GM18505 (cell line): Measurements from ENCODE around the gene VEGFA.
"Not testable (repeated sequence)": the region's sequence is repeated elsewhere in the genome, so short reads cannot be mapped to it uniquely, and the experiment has no call there.

ENCODE experiments used
- ATAC-seq: cut with Tn5 transposase; IDR thresholded peaks from one replicate; pipeline ENCODE4 v1.9.1; 2021; ENCODE audit not compliant: unreplicated experiment
- POLR2A ChIP-seq: IDR thresholded peaks from 4 replicates; pipeline ENCODE4 v1.6.1; 2011; ENCODE audit warnings: borderline replicate concordance; ENCODE audit not compliant: insufficient read depth, insufficient read length; ENCODE audit errors: extremely low read depth

The VEGFA gene

DNA sequence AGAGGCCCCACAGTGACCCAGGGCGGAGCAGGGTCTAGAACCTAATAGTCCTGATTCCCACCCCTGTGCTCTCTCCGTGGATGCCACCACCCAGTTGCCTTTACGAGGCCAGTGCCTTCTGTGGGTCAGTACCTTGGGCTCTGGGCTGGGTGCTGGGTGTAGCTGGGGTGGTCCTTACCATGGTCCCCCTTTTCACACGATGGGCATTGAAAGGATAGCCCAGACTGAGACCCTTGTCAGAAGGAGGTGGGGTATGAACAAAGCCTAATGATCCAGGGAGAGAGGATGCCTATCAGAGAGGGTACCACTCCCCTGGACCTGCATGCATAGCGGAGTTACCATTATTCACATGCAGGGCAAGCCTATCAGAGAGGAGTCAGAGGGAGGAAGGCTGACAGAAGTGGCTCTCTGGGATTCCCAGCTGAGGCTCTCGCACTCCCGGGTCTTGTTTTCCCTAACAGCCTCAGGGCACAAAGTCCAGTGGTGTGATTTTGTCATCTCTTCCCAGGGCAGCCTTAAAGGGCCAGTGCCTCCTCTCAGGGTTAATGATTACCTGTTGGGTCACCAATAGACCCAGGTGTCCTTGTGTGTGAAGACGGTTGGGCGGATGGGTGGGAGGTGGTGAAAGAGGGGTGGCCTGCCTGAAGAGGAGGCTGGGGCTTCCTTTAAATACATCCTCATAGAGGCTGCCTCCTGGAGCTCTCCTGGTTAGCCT is 36.2 kb downstream of the VEGFA start:
- TF ChIP-seq POLR2A: no peak
- no peak for ATAC-seq

DNA sequence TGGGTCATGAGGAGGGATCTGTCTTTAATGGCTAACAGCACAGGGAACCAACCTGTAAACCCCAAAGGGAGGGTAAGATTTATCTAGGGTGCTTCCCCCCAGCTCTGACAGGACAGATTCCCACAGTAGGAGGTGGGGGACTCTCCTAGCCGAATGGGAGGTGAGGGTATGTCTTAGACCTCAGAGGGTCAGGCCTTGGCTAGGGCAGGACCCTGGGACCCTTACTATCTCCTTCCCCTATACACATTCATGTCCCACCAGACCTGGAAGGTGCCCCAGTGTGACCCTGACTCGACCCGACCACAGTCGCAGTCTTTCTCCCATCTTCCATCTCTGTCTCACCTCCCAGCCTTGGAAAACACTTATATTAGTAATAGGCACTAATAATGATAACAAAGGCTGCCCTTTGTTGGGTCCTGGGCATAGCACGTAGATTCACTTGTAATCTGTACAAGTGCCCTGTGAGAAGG is 36.8 kb downstream of the VEGFA start:
- no peak for ATAC-seq
- TF ChIP-seq POLR2A: no peak

DNA sequence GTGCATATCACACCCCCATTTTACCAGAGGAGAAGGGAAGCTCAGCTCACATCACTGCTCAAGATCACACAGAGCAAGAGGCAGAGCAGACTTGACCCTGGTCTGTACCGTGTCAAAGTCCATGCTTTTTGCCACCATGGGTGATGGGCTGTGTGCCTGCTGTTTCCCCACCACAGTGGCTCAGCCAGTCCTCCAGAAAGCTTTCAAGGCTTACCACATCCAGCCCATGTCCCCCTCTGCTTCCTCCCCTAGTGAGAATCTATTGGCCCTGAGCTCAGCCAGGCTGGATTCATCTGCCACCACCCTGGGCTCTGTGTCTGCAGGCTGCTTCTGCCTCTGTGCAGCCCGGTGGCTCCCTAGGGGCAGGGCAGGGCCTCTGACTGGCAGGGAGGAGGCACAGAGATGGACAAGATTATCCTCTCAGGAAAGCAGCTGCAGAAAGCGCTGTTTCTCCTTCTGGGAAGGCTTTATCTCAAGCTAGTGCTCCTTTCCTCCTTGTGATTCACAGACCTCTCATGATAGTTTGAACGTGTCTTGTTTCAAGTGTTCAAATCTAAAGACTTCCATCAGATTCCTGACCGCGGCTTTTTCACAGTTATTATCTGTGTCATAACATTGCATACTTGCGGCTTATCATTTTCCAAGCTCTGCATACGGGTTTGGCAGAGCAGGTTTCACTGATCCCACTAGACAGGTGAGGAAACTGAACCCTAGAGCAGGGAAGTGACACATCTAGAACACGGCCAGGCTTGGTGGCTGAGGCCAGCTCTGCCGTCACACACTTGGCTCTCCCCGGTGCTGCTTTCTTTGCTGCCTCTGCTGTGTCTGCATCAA is 37.4 kb downstream of the VEGFA start:
- no peak for TF ChIP-seq POLR2A
- no peak for ATAC-seq

DNA sequence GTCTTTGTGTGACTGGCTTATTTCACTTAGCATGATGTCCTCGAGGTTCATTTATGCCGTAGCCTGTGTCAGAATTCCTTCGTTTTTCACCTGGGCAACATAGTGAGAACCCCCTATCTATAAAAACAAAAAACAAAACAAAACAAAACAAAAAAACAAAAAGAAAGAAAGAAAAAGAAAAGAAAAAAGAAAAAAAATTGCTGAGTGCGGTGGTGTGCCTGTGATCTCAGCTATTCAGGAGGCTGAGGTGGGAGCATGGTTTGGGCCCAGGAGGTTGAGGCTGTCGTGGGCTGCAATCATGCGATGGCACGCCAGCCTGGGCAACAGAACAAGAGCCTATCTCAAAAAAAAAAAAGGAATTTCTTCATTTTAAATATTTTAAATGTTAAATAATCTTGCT is 38.4 kb downstream of the VEGFA start:
- TF ChIP-seq POLR2A: no peak
- ATAC-seq: no peak

DNA sequence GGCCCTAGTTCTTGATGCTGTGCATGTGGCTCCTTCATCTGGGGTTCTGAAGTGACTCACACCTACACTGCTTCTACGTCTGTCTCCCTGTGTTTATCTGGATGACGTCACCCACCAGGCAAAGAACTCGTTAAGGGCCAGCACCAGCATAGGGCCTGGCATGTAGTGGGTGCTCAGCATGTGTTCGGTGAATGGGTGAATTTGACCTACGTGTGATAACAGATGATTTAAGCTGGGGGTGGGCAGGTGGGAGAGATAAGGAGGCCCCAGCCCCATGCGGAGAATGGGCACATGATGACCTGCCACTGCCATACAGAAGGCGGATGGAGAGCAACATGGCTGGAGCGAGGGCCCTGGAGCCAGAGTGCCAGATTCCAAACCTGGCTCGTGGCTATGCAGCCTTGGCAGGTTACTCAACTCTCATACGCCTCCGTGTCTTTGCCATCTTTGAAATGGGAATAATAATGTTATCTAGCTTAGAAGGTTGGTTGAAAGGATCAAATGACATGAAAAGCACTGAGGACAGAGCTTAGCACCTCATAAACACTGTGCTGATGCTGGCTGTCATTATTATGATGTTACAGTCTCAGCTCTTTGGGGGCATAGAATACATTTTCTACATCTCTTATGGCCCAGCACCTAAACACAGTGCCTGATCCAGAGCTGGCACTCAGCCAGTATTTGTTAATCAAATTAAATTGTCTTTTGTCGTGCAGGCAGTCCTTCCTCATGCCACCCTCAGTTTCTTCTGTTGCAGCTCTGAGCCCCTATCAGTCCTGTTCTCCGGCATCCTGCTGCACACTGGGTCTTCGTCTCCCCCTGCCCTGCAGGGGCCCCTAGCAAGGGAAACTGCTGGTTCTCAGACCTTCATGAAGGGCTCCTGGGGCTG is 39.6 kb downstream of the VEGFA start:
- ATAC-seq: no peak
- no peak for TF ChIP-seq POLR2A

DNA sequence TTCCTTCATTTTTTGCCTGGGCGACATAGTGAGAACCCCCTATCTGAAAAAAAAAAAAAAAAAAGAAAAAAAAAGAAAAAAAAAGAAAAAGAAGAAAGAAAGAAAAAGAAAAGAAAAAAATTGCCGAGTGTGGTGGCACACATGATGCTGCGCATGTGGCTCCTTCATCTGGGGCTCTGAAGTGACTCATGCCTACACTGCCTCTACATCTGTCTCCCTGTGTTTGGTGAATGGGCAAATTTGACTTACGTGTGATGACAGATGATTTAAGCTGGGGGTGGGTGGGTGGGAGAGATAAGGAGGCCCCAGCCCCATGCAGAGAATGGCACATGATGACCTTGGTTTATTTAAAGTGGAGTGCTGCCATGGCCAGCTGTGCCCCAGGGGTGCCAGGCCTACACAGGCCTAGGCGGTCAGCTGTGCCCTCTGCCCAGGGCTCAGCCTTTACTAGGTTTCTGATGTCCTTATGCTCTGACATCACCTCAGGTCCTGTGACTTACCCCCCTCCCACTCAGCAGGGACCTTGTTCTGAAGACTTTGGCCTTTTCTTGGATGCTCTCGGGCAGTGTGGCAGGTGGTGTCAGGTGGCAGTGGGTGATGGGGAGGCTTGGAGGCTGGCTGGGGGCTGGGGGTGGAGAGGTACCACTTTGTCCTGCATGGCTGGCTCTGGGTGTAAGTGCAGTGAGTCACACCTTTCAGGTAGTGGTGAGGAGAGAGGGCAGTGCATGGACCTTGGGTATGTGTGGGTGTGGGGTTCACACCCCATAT is 41.1 kb downstream of the VEGFA start:
- no peak for TF ChIP-seq POLR2A
- ATAC-seq: no peak

DNA sequence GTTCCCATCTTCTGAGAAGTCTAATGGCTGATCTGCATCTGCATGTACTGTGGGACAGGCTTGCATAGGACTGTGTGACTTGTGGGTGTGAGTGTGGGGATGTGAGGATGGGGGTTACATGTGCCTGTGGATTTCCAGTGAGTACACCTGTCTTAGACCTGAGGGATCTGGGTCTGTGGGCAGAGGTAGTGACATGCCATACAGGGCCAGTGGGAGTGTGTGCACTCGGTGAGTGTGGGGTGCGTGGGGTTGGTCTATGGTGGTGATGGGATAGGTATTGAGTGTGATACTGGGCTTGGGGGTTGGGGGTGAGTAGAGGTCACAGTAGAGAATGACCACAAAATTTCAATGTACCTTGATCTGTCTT is 41.7 kb downstream of the VEGFA start:
- no peak for ATAC-seq
- TF ChIP-seq POLR2A: no peak

DNA sequence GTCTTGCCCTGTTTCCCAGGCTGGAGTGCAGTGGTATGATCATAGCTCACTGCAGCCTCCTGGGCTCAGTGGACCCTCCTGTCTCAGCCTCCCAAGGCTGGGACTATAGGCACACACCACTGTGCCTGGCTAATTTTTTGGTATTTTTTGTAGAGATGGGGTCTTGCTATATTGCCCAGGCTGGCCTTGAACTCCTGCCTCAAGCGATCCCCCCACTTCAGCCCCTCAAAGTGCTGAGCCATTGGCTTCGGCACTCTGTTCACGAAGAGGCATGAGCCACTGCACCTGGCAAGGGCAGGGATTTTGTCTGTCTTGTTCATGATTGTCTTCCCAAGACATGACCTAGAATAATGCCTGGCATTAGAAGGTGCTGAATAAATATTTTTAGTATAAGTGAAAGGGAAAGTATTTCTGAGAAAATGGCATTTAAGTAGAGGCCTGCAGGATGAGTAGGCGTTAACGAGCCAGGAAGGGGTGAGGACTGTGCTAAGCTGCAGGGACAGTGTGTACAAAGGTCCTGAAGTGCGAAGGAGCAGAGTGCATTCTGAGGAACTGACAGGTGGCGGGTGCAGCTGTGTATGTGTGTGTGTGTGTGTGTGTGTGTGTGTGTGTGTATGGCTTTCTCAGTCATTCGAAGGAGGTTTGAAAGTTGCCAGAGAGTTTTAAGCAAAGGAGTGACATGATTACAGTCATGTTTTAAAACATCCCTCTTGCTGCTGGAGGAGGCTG is 43.0 kb downstream of the VEGFA start:
- ATAC-seq: no peak
- TF ChIP-seq POLR2A: no peak

DNA sequence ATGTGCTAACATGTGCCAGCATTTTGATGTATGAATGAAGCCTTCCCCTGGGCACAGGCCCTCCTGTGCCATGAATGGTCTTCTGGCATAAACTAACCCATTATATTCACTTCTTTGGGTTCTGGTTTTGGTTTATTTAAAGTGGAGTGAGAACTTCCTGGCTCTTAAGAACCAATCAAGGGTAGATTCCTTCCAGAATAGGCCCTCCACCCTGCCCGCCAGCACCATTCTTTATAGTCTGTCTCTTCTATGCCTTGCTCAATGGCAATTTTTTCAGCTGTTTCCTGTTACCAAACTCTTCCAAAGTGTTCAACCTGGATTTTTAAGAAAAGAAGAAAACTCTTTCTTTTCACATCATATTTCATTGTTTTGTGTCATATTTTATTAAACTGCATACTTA is 44.1 kb downstream of the VEGFA start:
- no peak for ATAC-seq
- no peak for TF ChIP-seq POLR2A

DNA sequence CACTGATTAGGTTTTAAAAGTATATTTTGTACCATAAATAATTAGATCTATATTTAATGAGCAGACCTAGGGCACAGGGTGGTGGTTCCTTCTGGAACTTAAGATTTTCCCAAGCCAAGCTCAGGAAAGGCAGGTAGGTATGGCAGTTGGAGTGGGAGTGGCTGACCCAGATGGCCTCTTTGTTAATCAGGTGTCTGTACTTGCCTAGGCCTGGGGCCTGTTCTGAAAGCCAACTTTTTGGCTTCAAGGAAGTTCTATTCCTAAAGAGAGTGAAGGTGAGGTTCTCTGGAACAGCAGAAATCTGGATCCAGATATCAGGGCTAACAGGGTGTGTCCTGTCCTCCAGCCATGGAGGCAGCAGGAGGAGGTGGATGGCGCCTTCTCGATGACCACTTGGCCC is 44.9 kb downstream of the VEGFA start:
- no peak for ATAC-seq
- TF ChIP-seq POLR2A: no peak

DNA sequence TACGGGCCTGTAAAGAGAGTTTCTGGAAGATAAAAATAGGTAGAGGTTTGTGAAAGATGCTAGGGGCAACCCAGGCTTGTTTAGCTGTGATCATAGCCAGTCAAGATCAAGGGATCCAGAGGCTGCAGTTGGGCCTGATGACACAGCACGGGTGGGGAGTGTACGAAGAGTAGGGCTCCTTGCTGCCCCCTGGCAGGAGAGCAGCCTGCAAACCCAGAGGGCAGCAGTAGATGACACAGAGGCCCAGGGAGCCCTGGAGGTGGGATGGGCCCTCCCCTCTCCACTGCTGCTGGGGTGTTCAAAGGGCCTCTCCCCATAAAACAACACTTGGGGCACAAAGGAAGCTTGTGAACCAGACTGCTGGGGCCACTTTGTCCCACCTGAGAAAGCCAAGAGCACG is 47.2 kb downstream of the VEGFA start:
- TF ChIP-seq POLR2A: no peak
- ATAC-seq: no peak

DNA sequence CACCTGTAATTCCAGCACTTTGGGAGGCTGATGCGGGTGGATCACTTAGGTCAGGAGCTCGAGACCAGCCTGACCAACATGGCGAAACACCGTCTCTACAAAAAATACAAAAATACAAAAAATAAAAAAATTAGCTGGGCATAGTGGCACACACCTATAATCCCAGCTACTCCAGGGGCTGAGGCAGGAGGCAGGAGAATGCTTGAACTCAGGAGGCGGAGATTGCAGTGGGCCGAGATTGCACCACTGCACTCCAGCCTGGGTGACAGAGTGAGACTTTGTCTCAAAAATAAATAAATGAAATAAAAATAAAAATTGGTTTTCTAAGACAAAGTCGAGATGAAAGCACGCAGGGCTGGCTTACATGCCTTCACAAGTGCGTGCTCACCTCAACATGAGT is 49.0 kb downstream of the VEGFA start:
- ATAC-seq: not testable (repeated sequence)
